ENCODE data around the gene OPCML.

Gene OPCML

DNA sequence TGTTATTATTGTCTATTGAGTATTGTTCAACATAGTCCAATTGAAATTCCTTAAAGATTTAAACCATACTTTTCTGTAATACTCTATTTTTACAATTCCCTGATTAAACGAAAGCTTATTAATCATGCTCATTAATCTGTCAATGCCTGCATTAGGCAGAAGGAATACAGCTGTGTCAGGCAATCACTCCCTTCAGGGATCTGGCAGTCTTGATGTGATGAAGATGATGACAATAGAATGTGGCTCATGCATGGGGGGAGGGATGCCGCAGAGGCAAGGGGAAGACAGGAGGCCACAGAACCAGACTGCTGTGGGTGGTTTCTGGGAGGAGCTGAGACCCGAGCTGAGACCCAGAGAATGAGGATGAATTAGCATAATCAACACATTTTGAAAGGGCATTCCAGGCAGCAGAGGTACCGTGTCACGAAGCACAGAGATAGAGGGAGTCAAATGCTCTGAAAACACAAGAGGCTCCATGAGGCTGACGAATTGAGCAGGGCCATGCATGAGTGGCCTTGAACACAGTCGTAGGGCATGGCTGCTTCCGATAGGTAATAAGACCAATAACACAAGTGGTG lies 1075.5 kb downstream of the OPCML start:
- no peak for ATAC-seq
- no peak for TF ChIP-seq ZNF70 (CRISPR knock-in tag; IDR thresholded peaks at IDR 0.05)
- TF ChIP-seq POU6F1 (CRISPR knock-in tag; IDR thresholded peaks at IDR 0.05; ENCODE audit: borderline replicate concordance, low read depth), result no peak
- no peak for TF ChIP-seq BACH2 (CRISPR knock-in tag; IDR thresholded peaks at IDR 0.05; ENCODE audit: borderline replicate concordance)
- TF ChIP-seq PPARA (CRISPR knock-in tag; IDR thresholded peaks at IDR 0.05; ENCODE audit: borderline replicate concordance), result no peak
- TF ChIP-seq ISL1 (CRISPR knock-in tag; IDR thresholded peaks at IDR 0.05), result no peak
- no peak for TF ChIP-seq CSDC2 (CRISPR knock-in tag; IDR thresholded peaks at IDR 0.05)
- TF ChIP-seq ESRRG (CRISPR knock-in tag; IDR thresholded peaks at IDR 0.05), result no peak
- no peak for TF ChIP-seq OSR1 (CRISPR knock-in tag; IDR thresholded peaks at IDR 0.05)

DNA sequence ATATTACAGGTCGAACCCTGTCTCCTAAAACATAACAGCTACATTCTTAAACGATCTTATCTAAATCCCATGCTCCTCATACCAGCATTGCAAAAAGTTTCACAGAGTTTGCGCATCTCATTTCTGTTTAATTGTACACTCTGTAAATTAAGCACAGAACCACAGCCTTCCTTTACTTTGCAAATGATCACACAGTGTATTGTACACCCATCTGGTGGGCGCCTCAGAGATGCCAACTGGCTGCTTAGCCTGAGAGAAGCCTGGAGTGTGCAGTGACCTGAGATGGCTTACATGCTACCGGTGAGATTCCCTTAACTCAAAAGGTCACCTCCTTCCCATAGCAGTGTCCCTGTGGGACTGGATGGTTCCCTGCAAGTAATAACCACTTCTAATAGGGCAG lies 1077.3 kb downstream of the OPCML start:
- no peak for TF ChIP-seq CSRNP3 (CRISPR knock-in tag; IDR thresholded peaks at IDR 0.05)
- no peak for TF ChIP-seq BACH2 (CRISPR knock-in tag; IDR thresholded peaks at IDR 0.05; ENCODE audit: borderline replicate concordance)
- no peak for TF ChIP-seq ZC3H10 (CRISPR knock-in tag; IDR thresholded peaks at IDR 0.05)
- TF ChIP-seq POU6F1 (CRISPR knock-in tag; IDR thresholded peaks at IDR 0.05; ENCODE audit: borderline replicate concordance, low read depth), result no peak
- no peak for TF ChIP-seq ZFP30 (CRISPR knock-in tag; IDR thresholded peaks at IDR 0.05)
- no peak for TF ChIP-seq RARB (CRISPR knock-in tag; IDR thresholded peaks at IDR 0.05)
- TF ChIP-seq, protein P1, sequence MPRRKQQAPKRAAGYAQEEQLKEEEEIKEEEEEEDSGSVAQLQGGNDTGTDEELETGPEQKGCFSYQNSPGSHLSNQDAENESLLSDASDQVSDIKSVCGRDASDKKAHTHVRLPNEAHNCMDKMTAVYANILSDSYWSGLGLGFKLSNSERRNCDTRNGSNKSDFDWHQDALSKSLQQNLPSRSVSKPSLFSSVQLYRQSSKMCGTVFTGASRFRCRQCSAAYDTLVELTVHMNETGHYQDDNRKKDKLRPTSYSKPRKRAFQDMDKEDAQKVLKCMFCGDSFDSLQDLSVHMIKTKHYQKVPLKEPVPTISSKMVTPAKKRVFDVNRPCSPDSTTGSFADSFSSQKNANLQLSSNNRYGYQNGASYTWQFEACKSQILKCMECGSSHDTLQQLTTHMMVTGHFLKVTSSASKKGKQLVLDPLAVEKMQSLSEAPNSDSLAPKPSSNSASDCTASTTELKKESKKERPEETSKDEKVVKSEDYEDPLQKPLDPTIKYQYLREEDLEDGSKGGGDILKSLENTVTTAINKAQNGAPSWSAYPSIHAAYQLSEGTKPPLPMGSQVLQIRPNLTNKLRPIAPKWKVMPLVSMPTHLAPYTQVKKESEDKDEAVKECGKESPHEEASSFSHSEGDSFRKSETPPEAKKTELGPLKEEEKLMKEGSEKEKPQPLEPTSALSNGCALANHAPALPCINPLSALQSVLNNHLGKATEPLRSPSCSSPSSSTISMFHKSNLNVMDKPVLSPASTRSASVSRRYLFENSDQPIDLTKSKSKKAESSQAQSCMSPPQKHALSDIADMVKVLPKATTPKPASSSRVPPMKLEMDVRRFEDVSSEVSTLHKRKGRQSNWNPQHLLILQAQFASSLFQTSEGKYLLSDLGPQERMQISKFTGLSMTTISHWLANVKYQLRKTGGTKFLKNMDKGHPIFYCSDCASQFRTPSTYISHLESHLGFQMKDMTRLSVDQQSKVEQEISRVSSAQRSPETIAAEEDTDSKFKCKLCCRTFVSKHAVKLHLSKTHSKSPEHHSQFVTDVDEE (CRISPR knock-in tag; IDR thresholded peaks at IDR 0.05), result no peak
- TF ChIP-seq PPARA (CRISPR knock-in tag; IDR thresholded peaks at IDR 0.05; ENCODE audit: borderline replicate concordance), result no peak
- TF ChIP-seq ESRRG (CRISPR knock-in tag; IDR thresholded peaks at IDR 0.05), result no peak
- TF ChIP-seq ZFP3 (CRISPR knock-in tag; IDR thresholded peaks at IDR 0.05), result no peak
- ATAC-seq, result no peak

GRCh38 chr11:132453406-132453805 lies 1078.9 kb downstream of the OPCML start:
- ATAC-seq, result no peak
- no peak for TF ChIP-seq PATZ1 (CRISPR knock-in tag; IDR thresholded peaks at IDR 0.05; ENCODE audit: borderline replicate concordance)
- no peak for TF ChIP-seq POU6F1 (CRISPR knock-in tag; IDR thresholded peaks at IDR 0.05; ENCODE audit: borderline replicate concordance, low read depth)
- TF ChIP-seq ZNF565 (CRISPR knock-in tag; conservative IDR thresholded peaks at IDR 0.05; ENCODE audit: low read depth), result no peak
- TF ChIP-seq BACH2 (CRISPR knock-in tag; IDR thresholded peaks at IDR 0.05; ENCODE audit: borderline replicate concordance), result no peak
- no peak for TF ChIP-seq GLIS3 (CRISPR knock-in tag; IDR thresholded peaks at IDR 0.05)
- no peak for TF ChIP-seq CREB5 (CRISPR knock-in tag; IDR thresholded peaks at IDR 0.05; ENCODE audit: low read depth)

All from SK-N-SH treated with all-trans-retinoic acid at 6 μM for 48 hours (cell line).